ENCODE data around the gene PCDH9.

Gene PCDH9

GRCh38 chr13:67152085-67152484 lies 78.1 kb downstream of the PCDH9 start:
- Histone ChIP-seq H3K9ac (ENCODE audit: low read depth, low read length) (no peak overlapping the region), H3K9me3 (replicated peaks; ENCODE audit: low read length) (no peaks in the 10 kb centered on the region), H3K36me3 (ENCODE audit: insufficient read depth, low read length) (no peaks in the 10 kb centered on the region), H3K27me3 (ENCODE audit: control insufficient read depth, insufficient read depth, low read length) (no peaks in the 10 kb centered on the region), H3K4me3 (ENCODE audit: low read length) (no peak overlapping the region), H3K4me2 (ENCODE audit: low read length) (no peak overlapping the region), H3K4me1 (ENCODE audit: control insufficient read depth, insufficient read depth, low read length) (peaks cover 16% of the 10 kb centered on the region)

- H3K36me3 ChIP-seq (ENCODE audit: insufficient read depth, low read length) = no peaks in the 10 kb centered on the region
- no peak overlapping the region for H3K4me2 ChIP-seq (ENCODE audit: low read length)
- peaks cover 20% of the 10 kb centered on the region for H3K4me1 ChIP-seq (ENCODE audit: control insufficient read depth, insufficient read depth, low read length)
- H3K9ac ChIP-seq (ENCODE audit: low read depth, low read length) = no peak overlapping the region
- no peaks in the 10 kb centered on the region for H3K9me3 ChIP-seq (replicated peaks; ENCODE audit: low read length)
- H3K27me3 ChIP-seq (ENCODE audit: control insufficient read depth, insufficient read depth, low read length) = no peaks in the 10 kb centered on the region
- no peak overlapping the region for H3K4me3 ChIP-seq (ENCODE audit: low read length)
Measured at GRCh38 chr13:67151652-67152051, 78.5 kb downstream of the PCDH9 start.

GRCh38 chr13:67150608-67151007 lies 79.5 kb downstream of the PCDH9 start:
- Histone ChIP-seq H3K4me3 (ENCODE audit: low read length) (no peak overlapping the region), H3K4me1 (ENCODE audit: control insufficient read depth, insufficient read depth, low read length) (peaks cover 23% of the 10 kb centered on the region), H3K27me3 (ENCODE audit: control insufficient read depth, insufficient read depth, low read length) (no peaks in the 10 kb centered on the region), H3K4me2 (ENCODE audit: low read length) (no peak overlapping the region), H3K36me3 (ENCODE audit: insufficient read depth, low read length) (no peaks in the 10 kb centered on the region), H3K9me3 (replicated peaks; ENCODE audit: low read length) (no peaks in the 10 kb centered on the region), H3K9ac (ENCODE audit: low read depth, low read length) (no peak overlapping the region)

GRCh38 chr13:67148161-67148571 lies 82.0 kb downstream of the PCDH9 start:
- peak overlapping the region; percentile 79 for H3K4me2 ChIP-seq (ENCODE audit: low read length)
- H3K36me3 ChIP-seq (ENCODE audit: insufficient read depth, low read length) = no peaks in the 10 kb centered on the region
- H3K9ac ChIP-seq (ENCODE audit: low read depth, low read length) = peak overlapping the region; percentile 82
- H3K4me3 ChIP-seq (ENCODE audit: low read length) = peak overlapping the region; percentile 58
- H3K9me3 ChIP-seq (replicated peaks; ENCODE audit: low read length) = no peaks in the 10 kb centered on the region
- H3K27me3 ChIP-seq (ENCODE audit: control insufficient read depth, insufficient read depth, low read length) = no peaks in the 10 kb centered on the region
- peaks cover 23% of the 10 kb centered on the region for H3K4me1 ChIP-seq (ENCODE audit: control insufficient read depth, insufficient read depth, low read length)

- peak overlapping the region; percentile 79 for H3K4me2 ChIP-seq (ENCODE audit: low read length)
- H3K9ac ChIP-seq (ENCODE audit: low read depth, low read length) = peak overlapping the region; percentile 82
- H3K36me3 ChIP-seq (ENCODE audit: insufficient read depth, low read length) = no peaks in the 10 kb centered on the region
- H3K9me3 ChIP-seq (replicated peaks; ENCODE audit: low read length) = no peaks in the 10 kb centered on the region
- H3K4me1 ChIP-seq (ENCODE audit: control insufficient read depth, insufficient read depth, low read length) = peaks cover 23% of the 10 kb centered on the region
- peak overlapping the region; percentile 58 for H3K4me3 ChIP-seq (ENCODE audit: low read length)
- H3K27me3 ChIP-seq (ENCODE audit: control insufficient read depth, insufficient read depth, low read length) = no peaks in the 10 kb centered on the region
Measured at GRCh38 chr13:67147342-67148133, 82.6 kb downstream of the PCDH9 start.

- no peaks in the 10 kb centered on the region for H3K36me3 ChIP-seq (ENCODE audit: insufficient read depth, low read length)
Measured at GRCh38 chr13:67146523-67147130, 83.5 kb downstream of the PCDH9 start.

GRCh38 chr13:67145950-67146349 lies 84.2 kb downstream of the PCDH9 start:
- no peaks in the 10 kb centered on the region for H3K27me3 ChIP-seq (ENCODE audit: control insufficient read depth, insufficient read depth, low read length)
- no peaks in the 10 kb centered on the region for H3K36me3 ChIP-seq (ENCODE audit: insufficient read depth, low read length)
- H3K4me3 ChIP-seq (ENCODE audit: low read length) = no peak overlapping the region
- H3K4me2 ChIP-seq (ENCODE audit: low read length) = no peak overlapping the region
- H3K4me1 ChIP-seq (ENCODE audit: control insufficient read depth, insufficient read depth, low read length) = peaks cover 23% of the 10 kb centered on the region
- no peaks in the 10 kb centered on the region for H3K9me3 ChIP-seq (replicated peaks; ENCODE audit: low read length)
- H3K9ac ChIP-seq (ENCODE audit: low read depth, low read length) = no peak overlapping the region

More at GRCh38 chr13:67146523-67147130, 83.5 kb downstream of the PCDH9 start:
- peak overlapping the region; percentile 58 for H3K4me3 ChIP-seq (ENCODE audit: low read length)
- peaks cover 23% of the 10 kb centered on the region for H3K4me1 ChIP-seq (ENCODE audit: control insufficient read depth, insufficient read depth, low read length)
- peak overlapping the region; percentile 79 for H3K4me2 ChIP-seq (ENCODE audit: low read length)
- H3K9me3 ChIP-seq (replicated peaks; ENCODE audit: low read length) = no peaks in the 10 kb centered on the region
- no peaks in the 10 kb centered on the region for H3K27me3 ChIP-seq (ENCODE audit: control insufficient read depth, insufficient read depth, low read length)
- H3K9ac ChIP-seq (ENCODE audit: low read depth, low read length) = peak overlapping the region; percentile 82

- Histone ChIP-seq H3K27me3 (ENCODE audit: control insufficient read depth, insufficient read depth, low read length) (no peaks in the 10 kb centered on the region), H3K4me2 (ENCODE audit: low read length) (no peak overlapping the region), H3K4me1 (ENCODE audit: control insufficient read depth, insufficient read depth, low read length) (peaks cover 22% of the 10 kb centered on the region), H3K9ac (ENCODE audit: low read depth, low read length) (no peak overlapping the region), H3K36me3 (ENCODE audit: insufficient read depth, low read length) (no peaks in the 10 kb centered on the region), H3K4me3 (ENCODE audit: low read length) (no peak overlapping the region), H3K9me3 (replicated peaks; ENCODE audit: low read length) (no peaks in the 10 kb centered on the region)
Measured at GRCh38 chr13:67143544-67144115, 86.5 kb downstream of the PCDH9 start.

- no peak overlapping the region for H3K4me2 ChIP-seq (ENCODE audit: low read length)
- no peaks in the 10 kb centered on the region for H3K27me3 ChIP-seq (ENCODE audit: control insufficient read depth, insufficient read depth, low read length)
- H3K4me1 ChIP-seq (ENCODE audit: control insufficient read depth, insufficient read depth, low read length) = peaks cover 7% of the 10 kb centered on the region
- H3K9me3 ChIP-seq (replicated peaks; ENCODE audit: low read length) = no peaks in the 10 kb centered on the region
- H3K4me3 ChIP-seq (ENCODE audit: low read length) = no peak overlapping the region
- no peaks in the 10 kb centered on the region for H3K36me3 ChIP-seq (ENCODE audit: insufficient read depth, low read length)
- H3K9ac ChIP-seq (ENCODE audit: low read depth, low read length) = no peak overlapping the region
Measured at GRCh38 chr13:67140006-67140405, 90.1 kb downstream of the PCDH9 start.

- H3K4me1 ChIP-seq (ENCODE audit: control insufficient read depth, insufficient read depth, low read length) = peaks cover 7% of the 10 kb centered on the region
- H3K4me3 ChIP-seq (ENCODE audit: low read length) = no peak overlapping the region
- H3K9ac ChIP-seq (ENCODE audit: low read depth, low read length) = no peak overlapping the region
- H3K27me3 ChIP-seq (ENCODE audit: control insufficient read depth, insufficient read depth, low read length) = no peaks in the 10 kb centered on the region
- H3K4me2 ChIP-seq (ENCODE audit: low read length) = no peak overlapping the region
- H3K9me3 ChIP-seq (replicated peaks; ENCODE audit: low read length) = no peaks in the 10 kb centered on the region
- H3K36me3 ChIP-seq (ENCODE audit: insufficient read depth, low read length) = no peaks in the 10 kb centered on the region
Measured at GRCh38 chr13:67139551-67139950, 90.6 kb downstream of the PCDH9 start.

- H3K9me3 ChIP-seq (replicated peaks; ENCODE audit: low read length) = no peaks in the 10 kb centered on the region
- H3K9ac ChIP-seq (ENCODE audit: low read depth, low read length) = no peak overlapping the region
Measured at GRCh38 chr13:67138970-67139369, 91.2 kb downstream of the PCDH9 start.

More at GRCh38 chr13:67138970-67139369, 91.2 kb downstream of the PCDH9 start:
- no peaks in the 10 kb centered on the region for H3K27me3 ChIP-seq (ENCODE audit: control insufficient read depth, insufficient read depth, low read length)
- H3K4me3 ChIP-seq (ENCODE audit: low read length) = no peak overlapping the region
- no peak overlapping the region for H3K4me2 ChIP-seq (ENCODE audit: low read length)
- peaks cover 12% of the 10 kb centered on the region for H3K4me1 ChIP-seq (ENCODE audit: control insufficient read depth, insufficient read depth, low read length)
- H3K36me3 ChIP-seq (ENCODE audit: insufficient read depth, low read length) = no peaks in the 10 kb centered on the region
